Esophagus muscularis mucosa (tissue), 4 donors: ENCODE measurements around the gene MPPED1.

Experiments
- EP300 ChIP-seq: sonication (generic); formaldehyde crosslinking; IDR thresholded peaks from one replicate; pipeline ENCODE4 v1.6.1; 2017; ENCODE audit warnings: antibody characterized with exemption
- POLR2A ChIP-seq: fragments of 450-650 bp; IDR thresholded peaks from one replicate; pipeline ENCODE4 v1.6.1; 2017; ENCODE audit warnings: antibody characterized with exemption, moderate library complexity, mild to moderate bottlenecking, low read depth
- POLR2AphosphoS5 ChIP-seq, 2 donors: sonication (generic); formaldehyde crosslinking; IDR thresholded peaks; one replicate each; pipeline ENCODE4 v1.6.1; 2017; ENCODE audit warnings: antibody characterized with exemption in 2 of 2
- TF ChIP-seq, protein P1 (sequence below), 3 experiments: fragments of 200-600 bp in 2 of 3; fragments of 450-650 bp in 1 of 3; sonication (generic) in 2 of 3; IDR thresholded peaks; one replicate each; pipeline ENCODE4 v1.5.1; 2017 to 2019; ENCODE audit warnings: antibody characterized with exemption in 3 of 3, mild to moderate bottlenecking in 2 of 3, moderate library complexity in 1 of 3

GRCh38 chr22:43402128-43402527 lies 9.7 kb upstream of the MPPED1 start:
- no peak for TF ChIP-seq EP300
- TF ChIP-seq, protein P1, sequence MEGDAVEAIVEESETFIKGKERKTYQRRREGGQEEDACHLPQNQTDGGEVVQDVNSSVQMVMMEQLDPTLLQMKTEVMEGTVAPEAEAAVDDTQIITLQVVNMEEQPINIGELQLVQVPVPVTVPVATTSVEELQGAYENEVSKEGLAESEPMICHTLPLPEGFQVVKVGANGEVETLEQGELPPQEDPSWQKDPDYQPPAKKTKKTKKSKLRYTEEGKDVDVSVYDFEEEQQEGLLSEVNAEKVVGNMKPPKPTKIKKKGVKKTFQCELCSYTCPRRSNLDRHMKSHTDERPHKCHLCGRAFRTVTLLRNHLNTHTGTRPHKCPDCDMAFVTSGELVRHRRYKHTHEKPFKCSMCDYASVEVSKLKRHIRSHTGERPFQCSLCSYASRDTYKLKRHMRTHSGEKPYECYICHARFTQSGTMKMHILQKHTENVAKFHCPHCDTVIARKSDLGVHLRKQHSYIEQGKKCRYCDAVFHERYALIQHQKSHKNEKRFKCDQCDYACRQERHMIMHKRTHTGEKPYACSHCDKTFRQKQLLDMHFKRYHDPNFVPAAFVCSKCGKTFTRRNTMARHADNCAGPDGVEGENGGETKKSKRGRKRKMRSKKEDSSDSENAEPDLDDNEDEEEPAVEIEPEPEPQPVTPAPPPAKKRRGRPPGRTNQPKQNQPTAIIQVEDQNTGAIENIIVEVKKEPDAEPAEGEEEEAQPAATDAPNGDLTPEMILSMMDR (IDR thresholded peaks at IDR 0.05) = no peak
- TF ChIP-seq POLR2A = no peak
- no peak for TF ChIP-seq POLR2AphosphoS5 (IDR thresholded peaks at IDR 0.05)
